MCF 10A (cell line): Measurements from ENCODE around the gene APOL4. TPM values are rescaled to one million over a fixed set of nuclear protein-coding genes. Genes with fewer than 3 reads are reported as not detected.
A peak's percentile ranks its signal among the peaks of the same experiment; 100 is the strongest.

Source experiments
- BruUV-seq: library from RNA; stranded (reverse); fragments of 400-500 nt; replicated peaks from 2 replicates; lab custom pipeline; 2021; lab: Mats Ljungman, UMichigan
- CTCF ChIA-PET: fragments of 300-600 bp; sonication (Branson Sonifier 250); formaldehyde crosslinking; extraction: SDS; loops from one replicate; lab custom pipeline; 2021; ENCODE audit warnings: antibody characterized with exemption, inconsistent platforms; lab: Yijun Ruan, JAX
- POLR2A ChIA-PET: fragments of 300-600, 350-650 bp; sonication (Branson Sonifier 250); formaldehyde crosslinking; extraction: SDS; loops from one replicate; lab custom pipeline; 2020; ENCODE audit warnings: antibody characterized with exemption, inconsistent platforms; lab: Yijun Ruan, JAX
- DNase-seq: peaks from one replicate; pipeline ENCODE4 v3.0.0-alpha.2; 2018; ENCODE audit not compliant: unreplicated experiment
- H3K27ac Mint-ChIP-seq: one replicate; pipeline ENCODE4 v1.8.0; 2022; ENCODE audit warnings: mild to moderate bottlenecking, low read depth, mixed read lengths; ENCODE audit not compliant: unreplicated experiment
- H3K27me3 Mint-ChIP-seq: one replicate; pipeline ENCODE4 v1.8.0; 2022; ENCODE audit warnings: mixed read lengths; ENCODE audit not compliant: insufficient read depth, unreplicated experiment
- H3K36me3 Mint-ChIP-seq: one replicate; pipeline ENCODE4 v1.8.0; 2022; ENCODE audit warnings: mild to moderate bottlenecking, moderate library complexity, mixed read lengths; ENCODE audit not compliant: insufficient read depth, unreplicated experiment
- H3K4me1 Mint-ChIP-seq: one replicate; pipeline ENCODE4 v1.8.0; 2022; ENCODE audit warnings: mixed read lengths; ENCODE audit not compliant: insufficient read depth, unreplicated experiment
- H3K4me3 Mint-ChIP-seq: one replicate; pipeline ENCODE4 v1.8.0; 2022; ENCODE audit warnings: mild to moderate bottlenecking, moderate library complexity, mixed read lengths; ENCODE audit not compliant: unreplicated experiment
- H3K9me3 Mint-ChIP-seq: one replicate; pipeline ENCODE4 v1.8.0; 2022; ENCODE audit warnings: mixed read lengths; ENCODE audit not compliant: unreplicated experiment
- intact Hi-C: fragments of 100-400 bp; cut with micrococcal nuclease; formaldehyde crosslinking; loops from 2 replicates; pipeline ENCODE4 v1.14.1; 2022
- total RNA-seq: library from RNA; stranded (reverse); gene quantifications from 2 replicates; pipeline ENCODE4 v1.2.3, GENCODE V29; 2022
- TF ChIP-seq, protein P1 (sequence below): fragments of 200-600 bp; IDR thresholded peaks from one replicate; pipeline ENCODE4 v1.8.0; 2022; ENCODE audit warnings: antibody characterized with exemption, mild to moderate bottlenecking; ENCODE audit not compliant: unreplicated experiment

APOL4 gene
- total RNA-seq, 1 experiment from 2014 or later: not detected

DNA sequence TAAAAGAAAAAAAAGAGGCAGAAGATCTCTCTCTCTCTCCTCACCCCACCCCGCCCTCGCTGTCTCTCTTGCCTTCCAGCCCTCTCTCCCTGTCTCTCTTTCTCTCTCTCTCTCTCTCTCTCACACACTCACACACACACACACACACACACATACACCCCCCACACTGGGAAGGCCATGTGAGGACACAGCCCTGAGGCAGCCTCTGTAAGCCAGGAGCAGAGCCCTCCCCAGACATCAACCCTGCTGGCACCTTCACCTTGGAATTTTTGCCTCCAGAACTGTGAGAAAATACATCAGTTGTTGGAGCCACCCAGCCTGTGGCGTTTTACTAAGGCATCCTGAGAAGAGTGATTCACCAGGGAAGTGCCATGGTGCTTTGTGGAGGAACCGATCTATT lies 55.7 kb downstream of the APOL4 start:
- ChIA-PET POLR2A (interaction anchor here (0.6 to 1.0 kb wide), 2 partner anchors 11 to 92 kb away, joined by 3 read pairs; no protein-coding TSS in a partner anchor), CTCF (interaction anchor here (0.7 to 3.1 kb wide), 9 partner anchors 14 to 234 kb away, joined by 3 to 25 read pairs (median 4); partner anchors contain the start of gene APOL2)
- peaks cover 9% of the 10 kb centered on the region for H3K36me3 Mint-ChIP-seq
- H3K4me3 Mint-ChIP-seq: no peak overlapping the region
- no TSS peak for BruUV-seq
- no peak overlapping the region for H3K27ac Mint-ChIP-seq
- no peaks in the 10 kb centered on the region for H3K9me3 Mint-ChIP-seq
- H3K4me1 Mint-ChIP-seq: peaks cover 24% of the 10 kb centered on the region
- H3K27me3 Mint-ChIP-seq: peaks cover 26% of the 10 kb centered on the region
- TF ChIP-seq, protein P1, sequence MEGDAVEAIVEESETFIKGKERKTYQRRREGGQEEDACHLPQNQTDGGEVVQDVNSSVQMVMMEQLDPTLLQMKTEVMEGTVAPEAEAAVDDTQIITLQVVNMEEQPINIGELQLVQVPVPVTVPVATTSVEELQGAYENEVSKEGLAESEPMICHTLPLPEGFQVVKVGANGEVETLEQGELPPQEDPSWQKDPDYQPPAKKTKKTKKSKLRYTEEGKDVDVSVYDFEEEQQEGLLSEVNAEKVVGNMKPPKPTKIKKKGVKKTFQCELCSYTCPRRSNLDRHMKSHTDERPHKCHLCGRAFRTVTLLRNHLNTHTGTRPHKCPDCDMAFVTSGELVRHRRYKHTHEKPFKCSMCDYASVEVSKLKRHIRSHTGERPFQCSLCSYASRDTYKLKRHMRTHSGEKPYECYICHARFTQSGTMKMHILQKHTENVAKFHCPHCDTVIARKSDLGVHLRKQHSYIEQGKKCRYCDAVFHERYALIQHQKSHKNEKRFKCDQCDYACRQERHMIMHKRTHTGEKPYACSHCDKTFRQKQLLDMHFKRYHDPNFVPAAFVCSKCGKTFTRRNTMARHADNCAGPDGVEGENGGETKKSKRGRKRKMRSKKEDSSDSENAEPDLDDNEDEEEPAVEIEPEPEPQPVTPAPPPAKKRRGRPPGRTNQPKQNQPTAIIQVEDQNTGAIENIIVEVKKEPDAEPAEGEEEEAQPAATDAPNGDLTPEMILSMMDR: no peak
- no peak for DNase-seq
- intact Hi-C loops: loop anchor here (1.0 to 2.0 kb wide), 4 partner anchors 34 to 131 kb away; partner anchors contain the start of gene APOL2

DNA sequence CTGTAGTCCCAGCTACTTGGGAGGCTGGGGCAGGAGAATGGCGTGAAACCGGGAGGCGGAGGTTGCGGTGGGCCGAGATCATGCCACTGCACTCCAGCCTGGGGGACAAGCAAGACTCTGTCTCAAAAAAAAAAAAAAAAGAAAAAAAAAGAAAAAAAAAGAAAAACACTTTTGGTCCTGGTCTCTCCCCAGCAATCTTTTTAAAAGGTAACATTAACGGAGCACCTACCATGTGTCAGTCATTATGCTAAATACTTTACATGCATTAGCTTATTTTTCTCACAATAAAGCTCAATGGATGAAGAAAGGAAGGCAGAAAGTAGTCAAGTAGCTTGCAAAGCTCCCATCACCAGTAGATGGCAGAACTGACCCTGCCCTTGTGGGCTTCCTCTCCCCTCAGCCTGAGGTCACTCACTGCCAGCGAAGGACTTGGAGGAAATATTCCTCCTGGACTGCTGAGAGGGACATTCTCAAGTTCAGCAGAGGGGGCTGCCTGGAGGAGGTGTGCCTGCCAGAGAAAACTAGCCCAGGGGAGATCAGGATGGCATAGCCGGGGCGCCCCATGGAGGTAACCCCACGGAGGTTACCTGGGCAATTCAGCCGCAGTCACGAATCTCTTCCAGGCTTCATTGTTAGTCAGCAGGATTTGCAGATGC lies 56.6 kb downstream of the APOL4 start:
- TF ChIP-seq, protein P1: peak; percentile 87
- intact Hi-C loops: loop anchor here (1.0 to 2.0 kb wide), 4 partner anchors 35 to 132 kb away; partner anchors contain the start of gene APOL2
- Mint-ChIP-seq H3K4me1 (peaks cover 23% of the 10 kb centered on the region), H3K36me3 (peaks cover 9% of the 10 kb centered on the region), H3K4me3 (no peak overlapping the region), H3K27me3 (peaks cover 32% of the 10 kb centered on the region), H3K9me3 (no peaks in the 10 kb centered on the region), H3K27ac (no peak overlapping the region)
- ChIA-PET POLR2A (interaction anchor here (1.0 kb wide), 1 partner anchor 93 kb away, joined by 3 read pairs; no protein-coding TSS in a partner anchor), CTCF (interaction anchor here (0.7 to 3.1 kb wide), 19 partner anchors 11 to 1114 kb away, joined by 3 to 25 read pairs (median 4); partner anchors contain the start of gene APOL2)
- peak; percentile 62 for DNase-seq
- no TSS peak for BruUV-seq

DNA sequence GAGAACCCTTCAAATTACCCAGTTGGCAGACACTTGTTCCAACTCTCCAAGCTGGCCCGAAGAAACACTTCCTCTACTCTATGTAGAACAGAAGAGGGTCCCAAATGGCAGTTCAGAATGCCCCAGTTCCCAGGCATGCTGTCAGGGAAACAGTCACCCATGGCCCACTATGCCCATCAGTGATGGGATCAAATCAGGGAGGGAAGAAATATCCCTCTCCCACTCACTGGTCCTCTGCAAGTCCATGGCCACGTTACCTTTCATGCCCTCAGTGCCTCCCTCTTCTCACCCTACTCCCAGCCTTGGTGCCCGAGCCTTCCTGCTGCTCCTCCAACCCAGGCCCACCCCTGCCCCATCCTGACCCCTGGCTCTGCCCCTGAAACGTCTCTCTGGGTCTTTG lies 57.7 kb downstream of the APOL4 start:
- ChIA-PET CTCF (interaction anchor here (1.2 to 3.1 kb wide), 6 partner anchors 34 to 141 kb away, joined by 4 to 25 read pairs (median 7); partner anchors contain the start of gene APOL2), POLR2A (interaction anchor here (1.2 kb wide), 1 partner anchor 33 kb away, joined by 3 read pairs; no protein-coding TSS in a partner anchor)
- TF ChIP-seq, protein P1: no peak
- Mint-ChIP-seq H3K9me3 (no peaks in the 10 kb centered on the region), H3K27ac (no peak overlapping the region), H3K4me1 (peaks cover 15% of the 10 kb centered on the region), H3K36me3 (peaks cover 9% of the 10 kb centered on the region), H3K4me3 (no peak overlapping the region), H3K27me3 (peaks cover 32% of the 10 kb centered on the region)
- no TSS peak for BruUV-seq
- DNase-seq: no peak
- intact Hi-C loops: loop anchor here (2.0 kb wide), 1 partner anchor 133 kb away; no protein-coding TSS in a partner anchor
